Measurements from ENCODE around the gene PCDHB4.
"Not testable (repeated sequence)": the region's sequence is repeated elsewhere in the genome, so short reads cannot be mapped to it uniquely, and the experiment has no call there.

PCDHB4 gene

DNA sequence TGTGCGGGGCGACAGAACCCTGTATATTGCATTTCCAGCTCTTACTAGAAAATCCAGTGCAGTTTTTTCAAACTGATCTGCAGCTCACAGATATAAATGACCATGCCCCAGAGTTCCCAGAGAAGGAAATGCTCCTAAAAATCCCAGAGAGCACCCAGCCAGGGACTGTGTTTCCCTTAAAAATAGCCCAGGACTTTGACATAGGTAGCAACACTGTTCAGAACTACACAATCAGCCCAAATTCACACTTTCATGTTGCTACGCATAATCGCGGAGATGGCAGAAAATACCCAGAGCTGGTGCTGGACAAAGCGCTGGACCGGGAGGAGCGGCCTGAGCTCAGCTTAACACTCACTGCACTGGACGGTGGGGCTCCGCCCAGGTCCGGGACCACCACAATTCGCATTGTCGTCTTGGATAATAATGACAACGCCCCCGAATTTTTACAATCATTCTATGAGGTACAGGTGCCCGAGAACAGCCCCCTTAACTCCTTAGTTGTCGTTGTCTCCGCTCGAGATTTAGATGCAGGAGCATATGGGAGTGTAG, 14.2 kb downstream of the PCDHB4 start:
- in situ Hi-C loops (cut with HindIII; ENCODE audit: low pct_ligation_motif_present, low pct_unique_long_range_greater_than_20kb, low sequenced_read_pairs) = no loop called here

GRCh38 chr5:141137346-141137745, 15.7 kb downstream of the PCDHB4 start:
- in situ Hi-C loops (cut with HindIII; ENCODE audit: low pct_ligation_motif_present, low pct_unique_long_range_greater_than_20kb, low sequenced_read_pairs); DNase-seq: not testable (repeated sequence)

More for the DNA sequence above, 14.2 kb downstream of the PCDHB4 start:
- DNase-seq = no peak

GRCh38 chr5:141149812-141150211, 28.2 kb downstream of the PCDHB4 start, which contains the start of gene PCDHB6:
PCDHB6 (plus strand) TSS chr5:141150057; CDS start chr5:141150258, 201 bp downstream.
- no peak for DNase-seq
- in situ Hi-C loops (cut with HindIII; ENCODE audit: low pct_ligation_motif_present, low pct_unique_long_range_greater_than_20kb, low sequenced_read_pairs) = no loop called here

DNA sequence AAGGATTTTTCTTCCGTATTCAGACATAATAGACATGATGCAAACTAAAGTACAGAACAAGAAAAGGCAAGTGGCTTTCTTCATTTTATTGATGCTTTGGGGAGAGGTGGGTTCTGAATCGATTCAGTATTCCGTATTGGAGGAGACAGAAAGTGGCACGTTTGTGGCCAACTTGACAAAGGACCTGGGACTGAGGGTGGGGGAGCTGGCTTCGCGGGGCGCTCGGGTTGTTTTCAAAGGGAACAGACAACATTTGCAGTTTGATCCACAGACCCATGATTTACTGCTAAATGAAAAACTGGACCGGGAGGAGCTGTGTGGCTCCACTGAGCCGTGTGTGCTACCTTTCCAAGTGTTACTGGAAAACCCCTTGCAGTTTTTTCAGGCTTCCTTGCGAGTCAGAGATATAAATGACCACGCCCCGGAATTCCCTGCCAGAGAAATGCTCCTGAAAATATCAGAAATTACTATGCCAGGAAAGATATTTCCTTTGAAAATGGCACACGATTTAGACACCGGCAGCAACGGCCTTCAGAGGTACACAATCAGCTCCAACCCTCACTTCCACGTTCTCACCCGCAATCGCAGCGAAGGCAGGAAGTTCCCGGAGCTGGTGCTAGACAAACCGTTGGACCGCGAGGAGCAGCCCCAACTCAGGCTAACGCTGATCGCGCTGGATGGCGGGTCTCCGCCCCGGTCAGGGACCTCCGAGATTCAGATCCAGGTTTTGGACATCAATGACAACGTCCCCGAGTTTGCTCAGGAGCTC, 28.8 kb downstream of the PCDHB4 start:
- no peak for DNase-seq
- in situ Hi-C loops (cut with HindIII; ENCODE audit: low pct_ligation_motif_present, low pct_unique_long_range_greater_than_20kb, low sequenced_read_pairs) = no loop called here

DNA sequence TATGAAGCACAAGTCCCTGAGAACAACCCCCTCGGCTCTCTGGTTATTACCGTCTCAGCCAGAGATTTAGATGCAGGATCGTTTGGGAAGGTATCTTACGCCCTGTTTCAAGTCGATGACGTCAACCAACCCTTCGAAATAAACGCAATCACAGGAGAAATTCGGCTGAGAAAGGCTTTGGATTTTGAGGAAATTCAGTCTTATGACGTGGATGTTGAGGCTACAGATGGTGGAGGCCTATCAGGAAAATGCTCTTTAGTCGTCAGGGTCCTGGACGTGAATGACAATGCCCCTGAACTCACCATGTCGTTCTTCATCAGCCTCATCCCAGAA, 29.3 kb downstream of the PCDHB4 start:
- no peak for DNase-seq

DNA sequence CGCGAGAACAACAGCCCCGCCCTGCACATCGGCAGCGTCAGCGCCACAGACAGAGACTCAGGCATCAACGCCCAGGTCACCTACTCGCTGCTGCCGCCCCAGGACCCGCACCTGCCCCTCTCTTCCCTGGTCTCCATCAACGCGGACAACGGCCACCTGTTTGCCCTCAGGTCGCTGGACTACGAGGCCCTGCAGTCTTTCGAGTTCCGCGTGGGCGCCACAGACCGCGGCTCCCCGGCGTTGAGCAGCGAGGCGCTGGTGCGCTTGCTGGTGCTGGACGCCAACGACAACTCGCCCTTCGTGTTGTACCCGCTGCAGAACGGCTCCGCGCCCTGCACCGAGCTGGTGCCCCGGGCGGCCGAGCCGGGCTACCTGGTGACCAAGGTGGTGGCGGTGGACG, 30.0 kb downstream of the PCDHB4 start:
- in situ Hi-C loops (cut with HindIII; ENCODE audit: low pct_ligation_motif_present, low pct_unique_long_range_greater_than_20kb, low sequenced_read_pairs); DNase-seq: not testable (repeated sequence)

More for the DNA sequence above, 29.3 kb downstream of the PCDHB4 start:
- in situ Hi-C loops (cut with HindIII; ENCODE audit: low pct_ligation_motif_present, low pct_unique_long_range_greater_than_20kb, low sequenced_read_pairs) = no loop called here

DNA sequence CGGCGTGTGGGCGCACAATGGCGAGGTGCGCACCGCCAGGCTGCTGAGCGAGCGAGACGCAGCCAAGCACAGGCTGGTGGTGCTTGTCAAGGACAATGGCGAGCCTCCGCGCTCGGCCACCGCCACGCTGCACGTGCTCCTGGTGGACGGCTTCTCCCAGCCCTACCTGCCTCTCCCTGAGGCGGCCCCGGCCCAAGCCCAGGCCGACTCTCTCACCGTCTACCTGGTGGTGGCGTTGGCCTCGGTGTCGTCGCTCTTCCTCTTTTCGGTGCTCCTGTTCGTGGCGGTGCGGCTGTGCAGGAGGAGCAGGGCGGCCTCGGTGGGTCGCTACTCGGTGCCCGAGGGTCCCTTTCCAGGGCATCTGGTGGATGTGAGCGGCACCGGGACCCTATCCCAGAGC, 30.5 kb downstream of the PCDHB4 start:
- in situ Hi-C loops (cut with HindIII; ENCODE audit: low pct_ligation_motif_present, low pct_unique_long_range_greater_than_20kb, low sequenced_read_pairs); DNase-seq: not testable (repeated sequence)

GRCh38 chr5:141155540-141156374, 34.1 kb downstream of the PCDHB4 start:
- DNase-seq = no peak
- in situ Hi-C loops (cut with HindIII; ENCODE audit: low pct_ligation_motif_present, low pct_unique_long_range_greater_than_20kb, low sequenced_read_pairs) = no loop called here

- in situ Hi-C loops (cut with HindIII; ENCODE audit: low pct_ligation_motif_present, low pct_unique_long_range_greater_than_20kb, low sequenced_read_pairs); DNase-seq: not testable (repeated sequence)
These were observed 35.7 kb downstream of the PCDHB4 start for GRCh38 chr5:141157356-141157755.

DNA sequence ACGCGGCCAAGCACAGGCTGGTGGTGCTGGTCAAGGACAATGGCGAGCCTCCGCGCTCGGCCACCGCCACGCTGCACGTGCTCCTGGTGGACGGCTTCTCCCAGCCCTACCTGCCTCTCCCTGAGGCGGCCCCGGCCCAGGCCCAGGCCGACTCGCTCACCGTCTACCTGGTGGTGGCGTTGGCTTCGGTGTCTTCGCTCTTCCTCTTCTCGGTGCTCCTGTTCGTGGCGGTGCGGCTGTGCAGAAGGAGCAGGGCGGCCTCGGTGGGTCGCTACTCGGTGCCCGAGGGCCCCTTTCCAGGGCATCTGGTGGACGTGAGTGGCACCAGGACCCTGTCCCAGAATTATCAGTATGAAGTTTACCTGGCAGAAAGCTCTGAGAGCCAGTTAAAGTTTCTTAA, 36.3 kb downstream of the PCDHB4 start:
- DNase-seq; in situ Hi-C loops (cut with HindIII; ENCODE audit: low pct_ligation_motif_present, low pct_unique_long_range_greater_than_20kb, low sequenced_read_pairs): not testable (repeated sequence)

GRCh38 chr5:141172381-141173204, 51.0 kb downstream of the PCDHB4 start, which contains the start of gene PCDHB7:
PCDHB7 (plus strand) TSS chr5:141172644; CDS start chr5:141172836, 192 bp downstream.
- in situ Hi-C loops (cut with HindIII; ENCODE audit: low pct_ligation_motif_present, low pct_unique_long_range_greater_than_20kb, low sequenced_read_pairs) = no loop called here
- peak; percentile 44 for DNase-seq

DNA sequence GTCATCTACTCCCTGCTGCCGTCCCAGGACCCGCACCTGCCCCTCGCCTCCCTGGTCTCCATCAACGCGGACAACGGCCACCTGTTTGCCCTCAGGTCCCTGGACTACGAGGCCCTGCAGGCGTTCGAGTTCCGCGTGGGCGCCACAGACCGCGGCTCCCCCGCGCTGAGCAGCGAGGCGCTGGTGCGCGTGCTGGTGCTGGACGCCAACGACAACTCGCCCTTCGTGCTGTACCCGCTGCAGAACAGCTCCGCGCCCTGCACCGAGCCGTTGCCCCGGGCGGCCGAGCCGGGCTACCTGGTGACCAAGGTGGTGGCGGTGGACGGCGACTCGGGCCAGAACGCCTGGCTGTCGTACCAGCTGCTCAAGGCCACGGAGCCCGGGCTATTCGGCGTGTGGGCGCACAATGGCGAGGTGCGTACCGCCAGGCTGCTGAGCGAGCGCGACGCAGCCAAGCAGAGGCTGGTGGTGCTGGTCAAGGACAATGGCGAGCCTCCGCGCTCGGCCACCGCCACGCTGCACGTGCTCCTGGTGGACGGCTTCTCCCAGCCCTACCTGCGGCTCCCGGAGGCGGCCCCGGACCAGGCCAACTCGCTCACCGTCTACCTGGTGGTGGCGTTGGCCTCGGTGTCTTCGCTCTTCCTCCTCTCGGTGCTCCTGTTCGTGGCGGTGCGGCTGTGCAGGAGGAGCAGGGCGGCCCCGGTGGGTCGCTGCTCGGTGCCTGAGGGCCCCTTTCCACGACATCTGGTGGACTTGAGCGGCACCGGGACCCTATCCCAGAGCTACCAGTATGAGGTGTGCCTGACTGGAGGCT, 52.9 kb downstream of the PCDHB4 start:
- in situ Hi-C loops (cut with HindIII; ENCODE audit: low pct_ligation_motif_present, low pct_unique_long_range_greater_than_20kb, low sequenced_read_pairs); DNase-seq: not testable (repeated sequence)

Data from ACHN (cell line).